Measurements from ENCODE around the gene FUT9. TPM values are rescaled to one million over a fixed set of nuclear protein-coding genes. Genes with fewer than 3 reads are reported as not detected.

FUT9 gene
- total and polyA plus RNA-seq, 2 of the 8 experiments (the other 6 are each of a cell fraction or from before 2014, with no cell fraction given) = 0.85 to 4.9 TPM

DNA sequence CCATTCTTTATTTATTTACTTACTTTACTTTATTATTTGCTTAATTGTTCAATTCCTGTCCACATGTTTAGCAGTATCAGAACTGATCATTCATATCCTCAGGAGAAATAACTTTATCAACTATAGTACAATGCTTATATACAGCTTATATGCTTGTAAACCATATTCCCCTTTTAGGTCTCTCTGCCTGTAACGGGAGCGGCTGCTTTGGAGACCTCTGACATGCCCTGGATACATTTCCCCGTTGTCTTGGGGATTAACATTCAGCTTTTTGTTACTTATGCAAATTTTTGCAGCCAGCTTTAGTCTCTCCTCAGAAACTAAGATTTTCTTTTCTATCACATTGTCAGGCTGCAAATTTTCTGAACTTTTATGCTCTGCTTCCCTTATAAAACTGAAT, 17.6 kb upstream of the FUT9 start:
- POLR2A ChIA-PET (ENCODE audit: partially characterized antibody) = no interaction called here
- no peak for TF ChIP-seq KDM1A (IDR thresholded peaks at IDR 0.05; ENCODE audit: borderline replicate concordance, low read length)
- no peak for TF ChIP-seq TAF1 (IDR thresholded peaks at IDR 0.05; ENCODE audit: low read depth, low read length)
- TF ChIP-seq RXRA (IDR thresholded peaks at IDR 0.05; ENCODE audit: insufficient read depth, low read depth, low read length) = no peak
- no peak for TF ChIP-seq CREB1 (IDR thresholded peaks at IDR 0.05)
- TF ChIP-seq KDM4A (IDR thresholded peaks at IDR 0.05; ENCODE audit: low read depth, low read length, severe bottlenecking) = no peak
- TF ChIP-seq CBX5 (IDR thresholded peaks at IDR 0.05; ENCODE audit: low read depth, low read length) = no peak
- TF ChIP-seq, protein P1, sequence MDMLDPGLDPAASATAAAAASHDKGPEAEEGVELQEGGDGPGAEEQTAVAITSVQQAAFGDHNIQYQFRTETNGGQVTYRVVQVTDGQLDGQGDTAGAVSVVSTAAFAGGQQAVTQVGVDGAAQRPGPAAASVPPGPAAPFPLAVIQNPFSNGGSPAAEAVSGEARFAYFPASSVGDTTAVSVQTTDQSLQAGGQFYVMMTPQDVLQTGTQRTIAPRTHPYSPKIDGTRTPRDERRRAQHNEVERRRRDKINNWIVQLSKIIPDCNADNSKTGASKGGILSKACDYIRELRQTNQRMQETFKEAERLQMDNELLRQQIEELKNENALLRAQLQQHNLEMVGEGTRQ (IDR thresholded peaks at IDR 0.05; ENCODE audit: low read length) = no peak
- TF ChIP-seq GTF2F1 (IDR thresholded peaks at IDR 0.05; ENCODE audit: borderline replicate concordance, low read depth, low read length) = no peak
- TF ChIP-seq NRF1 (IDR thresholded peaks at IDR 0.05; ENCODE audit: low read depth, low read length) = no peak
- no peak for TF ChIP-seq SAP30 (IDR thresholded peaks at IDR 0.05; ENCODE audit: insufficient read depth, insufficient replicate concordance, low read length)
- no peak for TF ChIP-seq GABPA (IDR thresholded peaks at IDR 0.05; ENCODE audit: borderline replicate concordance, insufficient read depth, low read length)
- TF ChIP-seq BCL11A (IDR thresholded peaks at IDR 0.05; ENCODE audit: low read depth in 2 of 2, low read length in 2 of 2) = no peak
- TF ChIP-seq JUN (IDR thresholded peaks at IDR 0.05; ENCODE audit: low read depth, low read length) = no peak
- no peak for TF ChIP-seq PHF8 (conservative IDR thresholded peaks at IDR 0.05; ENCODE audit: low read depth, low read length)

More for the DNA sequence above, 17.6 kb upstream of the FUT9 start:
- DNase-seq (ENCODE audit: low read depth in 1 of 2, low spot score in 2 of 2) (no peak), FAIRE-seq (no peak)
- H2BK15ac ChIP-seq (ENCODE audit: low read length) = no peak overlapping the region
- H2BK120ac ChIP-seq (replicated peaks; ENCODE audit: low read depth, low read length) = no peak overlapping the region
- no peaks in the 10 kb centered on the region for H3K27me3 ChIP-seq (replicated peaks in 1 of 4; ENCODE audit: control insufficient read depth in 3 of 4, extremely low read depth in 1 of 4, insufficient read depth in 3 of 4, low read length in 3 of 4)
- WGBS, 2 experiments (ENCODE audit: extremely low coverage in 1 of 2, insufficient coverage in 1 of 2, insufficient read length in 1 of 2, insufficient replicate concordance in 2 of 2, low coverage in 1 of 2, low lambda C conversion rate in 2 of 2, missing lambda C conversion rate in 1 of 2) = 67% methylated on average over 3 of the region's 3 CpGs; no CpG with 5 or more reads in 1 of the 2 experiments
- no peak overlapping the region for H3K14ac ChIP-seq (ENCODE audit: insufficient read length)
- no peak overlapping the region for H3K23ac ChIP-seq (ENCODE audit: insufficient read length)
- no peak overlapping the region for H3K4ac ChIP-seq (replicated peaks; ENCODE audit: insufficient read length, low read depth, low read length)
- peaks cover 0 to 11% of the 10 kb centered on the region in 2 experiments; a peak in 1 of 4 replicates for H3K9me3 ChIP-seq (ENCODE audit: insufficient read depth in 2 of 2, low read depth in 1 of 2, low read length in 1 of 2)
- no peak overlapping the region for H4K91ac ChIP-seq (replicated peaks; ENCODE audit: insufficient read length, low read length)
- no peak overlapping the region for H3K56ac ChIP-seq (replicated peaks; ENCODE audit: insufficient read length, low read depth, low read length)
- H2BK12ac ChIP-seq (ENCODE audit: low read depth, low read length) = no peak overlapping the region
- no peak overlapping the region for H4K5ac ChIP-seq (ENCODE audit: insufficient read length, low read depth, low read length)
- no peak overlapping the region for H2AK5ac ChIP-seq (ENCODE audit: low read depth, low read length)
- no peaks in the 10 kb centered on the region for H3K36me3 ChIP-seq (ENCODE audit: control insufficient read depth in 2 of 4, insufficient read depth in 4 of 4, low read length in 3 of 4)
- H3K4me3 ChIP-seq (ENCODE audit: extremely low read depth in 1 of 4, insufficient read depth in 2 of 4, low read depth in 3 of 4, low read length in 4 of 4) = no peak overlapping the region
- no peak overlapping the region for H3K9ac ChIP-seq (replicated peaks in 1 of 4; ENCODE audit: extremely low read depth in 1 of 4, low read depth in 3 of 4, low read length in 3 of 4)
- no peak overlapping the region for H3K4me2 ChIP-seq (ENCODE audit: insufficient read depth in 1 of 2, low read depth in 2 of 2, low read length in 2 of 2)
- H3K79me1 ChIP-seq (ENCODE audit: low read depth, low read length) = no peaks in the 10 kb centered on the region
- H3K18ac ChIP-seq (ENCODE audit: extremely low read depth, low read length) = no peak overlapping the region
- H2AFZ ChIP-seq (ENCODE audit: low read length) = no peak overlapping the region
- no peak overlapping the region for H4K8ac ChIP-seq (ENCODE audit: extremely low read depth, insufficient read depth, low read length)
- no peaks in the 10 kb centered on the region; the same call in 1 of the 2 replicates for H3K23me2 ChIP-seq (ENCODE audit: low read depth, low read length)
- H2BK20ac ChIP-seq (ENCODE audit: low read length) = no peak overlapping the region
- no peak overlapping the region for H2BK5ac ChIP-seq (ENCODE audit: low read depth, low read length)
- H3K79me2 ChIP-seq (ENCODE audit: control insufficient read depth in 1 of 2, insufficient read depth in 2 of 2, low read length in 2 of 2) = no peaks in the 10 kb centered on the region
- H4K20me1 ChIP-seq (replicated peaks in 1 of 2; ENCODE audit: control insufficient read depth in 1 of 2, insufficient read depth in 2 of 2, low read length in 2 of 2) = no peaks in the 10 kb centered on the region
- CTCF ChIA-PET (ENCODE audit: partially characterized antibody) = interaction anchor here (0.6 kb wide), 1 partner anchor 68 kb away, joined by 4 read pairs; no protein-coding TSS in a partner anchor
- no peaks in the 10 kb centered on the region for H3K4me1 ChIP-seq (replicated peaks in 1 of 4; ENCODE audit: control insufficient read depth in 3 of 4, insufficient read depth in 4 of 4, low read length in 3 of 4)
- no peak overlapping the region for H3K27ac ChIP-seq (ENCODE audit: low read depth, low read length)
